NCI-H2227 (cell line): Measurements from ENCODE around the gene HTT.
"Not testable (repeated sequence)": the region's sequence is repeated elsewhere in the genome, so short reads cannot be mapped to it uniquely, and the experiment has no call there.

Source experiments
- DNase-seq: peaks from one replicate; lab custom pipeline; 2025; ENCODE audit not compliant: unreplicated experiment; lab: John Stamatoyannopoulos, UW

The HTT gene

GRCh38 chr4:3044870-3045819 lies 29.3 kb upstream of the HTT start:
- no peak for DNase-seq

DNA sequence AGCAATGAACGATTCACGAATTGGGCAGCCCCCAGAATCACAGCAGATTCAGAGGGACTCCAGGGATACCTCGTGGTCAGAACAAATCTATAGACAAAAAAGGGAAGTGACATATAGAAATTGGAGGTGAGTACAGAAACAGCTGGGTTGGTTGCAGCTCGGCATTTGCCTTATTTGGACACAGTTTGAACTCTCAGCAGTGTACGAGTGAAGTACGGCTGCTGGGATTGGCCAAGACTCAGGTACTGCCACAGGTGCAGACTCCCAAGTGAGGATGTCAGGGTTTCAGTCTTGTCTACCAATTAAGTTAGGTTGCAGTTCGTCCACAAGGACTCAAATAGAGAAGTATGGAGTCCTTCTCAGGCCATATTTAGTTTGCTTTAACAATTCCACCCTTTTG lies 28.3 kb upstream of the HTT start:
- no peak for DNase-seq

DNA sequence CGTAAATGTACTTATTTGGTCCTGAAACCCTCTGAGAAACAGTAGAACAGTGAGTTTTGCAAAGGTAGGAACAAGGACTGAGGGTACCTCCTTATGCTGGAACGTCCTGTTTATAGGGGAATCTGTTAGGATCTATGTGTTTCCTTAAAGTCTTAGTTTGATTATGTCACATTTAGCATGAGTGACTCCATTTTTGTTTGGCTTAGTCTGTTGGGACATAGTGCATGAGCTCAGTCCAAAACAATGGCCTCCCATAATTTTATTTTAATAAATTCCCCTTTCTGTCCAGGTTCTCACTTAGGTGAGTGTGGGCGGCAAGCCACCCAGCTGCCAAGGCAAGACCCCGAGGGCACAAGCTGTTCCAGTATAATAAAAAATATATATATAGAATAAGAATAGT lies 27.9 kb upstream of the HTT start:
- DNase-seq: no peak

- DNase-seq: peak; percentile 59
These were observed 26.8 kb upstream of the HTT start for GRCh38 chr4:3047464-3048286.

DNA sequence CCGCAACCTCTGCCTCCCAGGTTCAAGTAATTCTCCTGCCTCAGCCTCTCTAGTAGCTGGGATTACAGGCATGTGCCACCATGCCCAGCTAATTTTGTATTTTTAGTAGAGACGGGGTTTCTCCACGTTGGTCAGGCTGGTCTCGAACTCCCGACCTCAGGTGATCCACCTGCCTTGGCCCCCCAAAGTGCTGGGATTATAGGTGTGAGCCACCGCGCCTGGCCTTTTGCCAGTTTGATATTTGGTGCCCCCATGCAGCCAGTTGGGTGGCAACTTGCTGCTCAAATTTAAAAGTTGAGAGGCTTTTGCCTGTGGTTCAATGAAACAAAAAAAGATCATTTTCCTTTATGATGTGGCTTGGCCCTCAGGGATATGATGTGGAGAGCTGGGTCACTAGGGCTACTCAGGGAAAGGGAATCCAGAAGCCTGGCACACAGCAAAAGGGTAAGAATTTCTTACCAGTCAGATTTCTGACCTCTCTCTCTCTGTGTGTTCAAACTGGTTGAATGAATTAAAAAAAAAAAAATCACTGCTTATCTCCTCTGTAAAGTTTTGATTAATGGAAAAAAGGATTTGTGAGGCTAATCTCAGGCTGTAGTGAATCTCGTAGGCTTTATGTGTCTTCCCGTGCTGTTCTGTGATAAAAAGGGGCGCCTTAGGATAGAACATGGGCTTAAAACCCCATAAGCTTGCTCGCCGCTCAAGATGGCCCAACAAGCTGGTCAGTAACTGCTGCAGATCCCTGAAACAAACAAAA lies 23.2 kb upstream of the HTT start:
- not testable (repeated sequence) for DNase-seq

- DNase-seq: no peak
These were observed 20.2 kb upstream of the HTT start for GRCh38 chr4:3054169-3054759.

GRCh38 chr4:3059943-3060342 lies 14.5 kb upstream of the HTT start:
- DNase-seq: no peak

GRCh38 chr4:3060946-3061345 lies 13.5 kb upstream of the HTT start:
- DNase-seq: no peak

GRCh38 chr4:3062471-3062870 lies 12.0 kb upstream of the HTT start:
- no peak for DNase-seq

GRCh38 chr4:3065551-3065950 lies 8.9 kb upstream of the HTT start:
- DNase-seq: no peak

GRCh38 chr4:3066836-3067400 lies 7.6 kb upstream of the HTT start:
- no peak for DNase-seq

DNA sequence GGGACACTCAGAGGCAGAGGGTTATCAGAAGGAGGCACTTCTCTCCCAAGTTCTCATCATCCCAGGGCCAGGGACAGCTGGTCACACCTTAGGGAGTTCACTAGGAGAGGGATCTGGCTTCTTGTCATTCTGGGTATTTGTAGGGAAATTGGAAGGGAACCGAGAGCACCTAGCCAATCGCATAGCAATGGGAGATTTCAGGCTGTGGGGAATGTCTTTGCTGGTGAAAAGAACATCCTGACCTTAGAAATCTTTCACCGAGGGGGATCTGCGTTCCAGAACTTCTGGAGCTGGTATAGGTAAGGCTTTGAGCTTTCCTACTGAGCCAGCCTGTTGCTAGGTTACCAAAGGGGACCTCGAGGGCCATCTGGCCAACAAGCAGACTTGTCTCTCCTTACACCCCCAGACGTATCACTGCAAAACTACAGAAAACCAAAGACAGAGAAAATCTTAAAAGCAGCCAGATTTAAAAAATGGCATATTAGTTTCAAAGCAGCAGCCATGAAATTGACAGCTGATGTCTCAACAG lies 6.9 kb upstream of the HTT start:
- no peak for DNase-seq

DNA sequence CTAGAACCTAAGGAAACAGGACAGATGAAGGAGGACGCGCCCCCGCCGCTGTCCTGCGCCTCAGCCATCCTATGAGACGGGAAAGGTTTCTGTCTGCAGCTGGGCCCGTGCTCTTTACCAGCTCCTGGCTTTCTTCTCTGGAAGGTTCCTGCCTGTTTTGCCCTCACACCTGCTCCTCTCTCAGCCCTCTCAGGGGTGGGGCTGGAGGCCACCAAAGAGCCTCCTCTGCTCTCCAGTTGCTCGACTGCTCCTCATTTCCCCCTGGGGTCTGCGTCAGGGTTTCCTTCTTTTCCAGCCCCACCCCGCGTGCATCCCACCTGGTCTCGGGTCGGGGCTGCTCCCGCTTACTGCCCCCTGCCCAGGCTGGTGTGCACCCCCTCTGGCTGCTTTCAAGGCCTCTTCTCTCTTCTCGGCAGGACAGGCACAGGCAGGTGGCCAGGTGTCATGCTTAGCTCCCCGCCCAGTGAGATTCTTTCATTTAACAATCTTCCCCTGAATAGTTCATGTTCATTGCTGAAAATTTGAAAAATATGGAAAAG lies 4.8 kb upstream of the HTT start:
- no peak for DNase-seq

DNA sequence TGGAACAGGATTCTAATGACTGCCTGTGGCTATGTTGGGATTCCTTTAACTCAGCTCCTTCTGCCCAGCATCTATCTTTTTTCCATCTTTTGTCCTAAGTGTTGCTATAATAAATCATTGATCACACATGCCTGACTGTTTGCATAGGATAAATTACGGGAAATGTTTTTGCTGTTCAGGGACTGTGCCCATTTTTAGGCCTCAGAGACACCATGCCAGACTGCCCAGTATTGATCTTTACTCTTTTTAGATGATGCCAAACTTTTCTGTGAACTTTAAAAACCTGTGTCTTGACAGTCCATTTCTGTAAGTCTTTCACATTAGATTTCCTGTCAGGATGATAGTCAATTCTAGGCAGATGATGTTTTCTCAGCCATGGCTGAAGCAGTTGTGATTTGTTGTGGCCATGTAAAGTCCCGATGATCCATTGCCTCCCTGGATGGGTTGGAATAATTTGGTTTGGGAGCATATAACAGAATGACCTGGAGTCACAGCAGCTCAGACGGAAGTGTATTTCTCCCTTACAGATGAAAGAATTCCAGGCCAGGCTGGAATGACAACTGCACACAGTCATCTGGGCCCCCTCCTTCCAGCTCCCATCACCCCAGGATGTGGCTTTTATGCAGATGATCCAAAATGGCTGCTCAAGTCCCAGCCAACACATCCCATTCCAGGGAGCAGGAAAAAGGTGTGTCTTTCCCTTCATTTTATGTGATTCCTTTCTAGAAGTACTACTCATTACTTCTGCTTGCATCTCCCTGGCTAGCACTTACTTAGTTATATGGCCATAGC lies 3.6 kb upstream of the HTT start:
- no peak for DNase-seq

GRCh38 chr4:3071811-3072210 lies 2.7 kb upstream of the HTT start:
- DNase-seq: no peak

- DNase-seq: peak; percentile 58
These were observed 1.1 kb upstream of the HTT start for GRCh38 chr4:3073158-3074077.

DNA sequence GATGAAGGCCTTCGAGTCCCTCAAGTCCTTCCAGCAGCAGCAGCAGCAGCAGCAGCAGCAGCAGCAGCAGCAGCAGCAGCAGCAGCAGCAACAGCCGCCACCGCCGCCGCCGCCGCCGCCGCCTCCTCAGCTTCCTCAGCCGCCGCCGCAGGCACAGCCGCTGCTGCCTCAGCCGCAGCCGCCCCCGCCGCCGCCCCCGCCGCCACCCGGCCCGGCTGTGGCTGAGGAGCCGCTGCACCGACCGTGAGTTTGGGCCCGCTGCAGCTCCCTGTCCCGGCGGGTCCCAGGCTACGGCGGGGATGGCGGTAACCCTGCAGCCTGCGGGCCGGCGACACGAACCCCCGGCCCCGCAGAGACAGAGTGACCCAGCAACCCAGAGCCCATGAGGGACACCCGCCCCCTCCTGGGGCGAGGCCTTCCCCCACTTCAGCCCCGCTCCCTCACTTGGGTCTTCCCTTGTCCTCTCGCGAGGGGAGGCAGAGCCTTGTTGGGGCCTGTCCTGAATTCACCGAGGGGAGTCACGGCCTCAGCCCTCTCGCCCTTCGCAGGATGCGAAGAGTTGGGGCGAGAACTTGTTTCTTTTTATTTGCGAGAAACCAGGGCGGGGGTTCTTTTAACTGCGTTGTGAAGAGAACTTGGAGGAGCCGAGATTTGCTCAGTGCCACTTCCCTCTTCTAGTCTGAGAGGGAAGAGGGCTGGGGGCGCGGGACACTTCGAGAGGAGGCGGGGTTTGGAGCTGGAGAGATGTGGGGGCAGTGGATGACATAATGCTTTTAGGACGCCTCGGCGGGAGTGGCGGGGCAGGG lies 568 bp downstream of the HTT start:
- DNase-seq: peak; percentile 72

- no peak for DNase-seq
These were observed 1.1 kb downstream of the HTT start for GRCh38 chr4:3075652-3075981.
